Cardiac septum (tissue), 1 donor: ENCODE data around the gene P2RY2. TPM values are rescaled to one million over a fixed set of nuclear protein-coding genes. Genes with fewer than 3 reads are reported as not detected.

ENCODE experiments used
- DNase-seq: peaks from one replicate; pipeline ENCODE4 v3.0.0-alpha.2; 2020; ENCODE audit warnings: low spot score
- intact Hi-C: fragments of 100-400 bp; cut with DNase I; formaldehyde crosslinking; loops from one replicate; pipeline ENCODE4 v1.14.0; 2022
- long read RNA-seq: library from polyadenylated mRNA; unstranded; transcript quantifications from one replicate; pipeline ENCODE4 v2.0.0, GENCODE V29; 2021
- total RNA-seq: library from RNA; stranded (reverse); fragmentation: NEBNext Ultra II Directional; extraction: Animal tissue kit (Norgen Biotek cat#: 25700); gene quantifications from one replicate; pipeline ENCODE4 v1.2.1, GENCODE V29; 2021
- donor health status: DM: no; HTN: no; CAD: no.

P2RY2 gene
- total RNA-seq: 13.5 TPM
- long read RNA-seq, transcript P2RY2-203 (3 exons, 2,107 nt): major isoform, 7 of 13 reads
- long read RNA-seq, partial matches to known transcripts: 0 of 13 reads
- long read RNA-seq, other reads (novel, unspliced or antisense): 6 of 13 reads

DNA sequence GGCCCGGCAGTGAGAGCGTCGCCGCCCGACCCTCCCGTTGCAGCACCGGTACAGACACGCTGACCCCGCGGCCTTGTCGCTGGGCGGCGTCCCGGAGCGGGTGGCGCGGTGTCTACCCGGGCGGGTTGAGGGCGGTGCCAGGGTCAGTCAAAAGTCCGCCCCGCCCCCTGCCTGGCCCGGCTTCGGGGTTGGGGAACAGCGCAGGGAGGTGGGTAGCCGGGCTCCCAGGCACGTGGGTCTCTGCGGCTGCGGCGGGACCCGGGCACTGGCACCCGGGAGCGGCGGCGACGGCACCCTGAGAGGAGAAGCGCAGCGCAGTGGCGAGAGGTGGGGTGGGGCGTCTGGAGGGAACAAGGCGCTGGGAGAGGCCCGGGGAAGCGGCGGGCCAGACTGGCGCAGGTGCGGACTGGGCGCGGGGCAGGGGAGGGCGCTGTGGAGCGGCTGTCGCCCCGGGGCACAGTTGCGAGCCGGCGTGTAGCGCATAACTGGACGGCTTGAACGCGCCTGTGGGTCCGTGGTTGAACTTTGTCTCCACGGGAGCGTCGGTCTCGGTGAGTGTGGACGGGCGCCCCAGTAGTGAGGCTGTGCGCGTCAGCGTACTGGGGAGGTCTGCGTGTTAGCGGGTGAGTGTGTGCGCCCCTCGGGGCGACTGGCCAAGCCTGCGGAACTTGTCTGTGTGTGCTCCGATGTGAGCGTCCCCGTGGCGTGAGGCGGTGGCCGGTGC is at the start of gene P2RY2:
P2RY2 (plus strand) TSS at position 176 of the 724 bp plus-strand sequence. CDS start 15,879 bp downstream, outside the sequence.
- DNase-seq: peak; percentile 94
- intact Hi-C loops: no loop called here

DNA sequence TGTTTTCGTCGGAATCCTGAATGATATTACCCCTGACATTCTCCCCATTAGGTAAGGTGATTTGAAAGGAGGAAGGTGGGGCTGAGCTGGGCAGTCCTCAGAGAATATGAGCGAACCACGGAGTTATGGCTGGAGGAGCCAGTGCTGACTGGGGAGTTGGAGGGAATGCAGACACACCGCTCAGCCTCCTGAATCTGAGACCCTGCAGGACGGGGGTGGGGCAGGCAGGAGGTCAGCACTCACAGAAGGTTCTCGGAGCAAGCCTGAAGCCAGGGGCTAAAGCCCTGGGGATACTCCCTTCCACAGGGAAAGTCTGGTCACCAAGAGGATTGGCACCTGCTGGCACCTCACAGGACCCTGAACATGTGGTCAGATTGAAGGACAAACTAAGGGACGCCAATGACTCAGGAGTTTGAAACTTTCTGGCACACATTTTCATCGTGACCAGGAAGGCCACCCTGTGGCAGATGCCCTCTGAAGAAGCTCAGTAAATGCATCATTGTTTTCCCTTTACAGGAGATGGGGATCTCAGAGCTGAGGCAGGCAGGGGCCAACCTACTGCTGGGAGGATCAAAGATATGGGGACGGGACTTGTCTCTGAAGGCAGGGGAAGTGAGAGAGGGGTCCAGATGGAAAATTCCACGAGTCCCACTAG is 49.0 kb upstream of the P2RY2 start:
- DNase-seq: no peak
- intact Hi-C loops: no loop called here

DNA sequence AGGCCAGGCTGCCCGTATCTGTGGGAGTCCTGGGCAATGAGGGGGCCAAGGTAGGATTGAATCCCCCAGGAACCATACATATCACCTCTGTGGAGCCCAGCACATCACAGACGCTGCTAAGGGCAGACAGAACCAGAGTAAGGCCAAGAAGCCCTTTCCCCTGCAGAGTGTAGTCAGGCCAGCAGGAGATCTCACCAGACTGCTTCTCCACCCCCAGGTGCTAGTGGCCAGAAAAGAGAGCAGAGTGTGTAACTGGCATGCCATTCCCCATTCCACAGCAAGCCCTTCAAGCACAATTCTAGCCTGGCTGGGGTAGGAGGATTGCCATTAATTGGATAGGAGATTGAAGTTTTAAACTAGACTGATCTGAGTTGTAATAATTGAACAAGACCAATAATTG is 47.9 kb upstream of the P2RY2 start:
- DNase-seq: no peak
- intact Hi-C loops: no loop called here

DNA sequence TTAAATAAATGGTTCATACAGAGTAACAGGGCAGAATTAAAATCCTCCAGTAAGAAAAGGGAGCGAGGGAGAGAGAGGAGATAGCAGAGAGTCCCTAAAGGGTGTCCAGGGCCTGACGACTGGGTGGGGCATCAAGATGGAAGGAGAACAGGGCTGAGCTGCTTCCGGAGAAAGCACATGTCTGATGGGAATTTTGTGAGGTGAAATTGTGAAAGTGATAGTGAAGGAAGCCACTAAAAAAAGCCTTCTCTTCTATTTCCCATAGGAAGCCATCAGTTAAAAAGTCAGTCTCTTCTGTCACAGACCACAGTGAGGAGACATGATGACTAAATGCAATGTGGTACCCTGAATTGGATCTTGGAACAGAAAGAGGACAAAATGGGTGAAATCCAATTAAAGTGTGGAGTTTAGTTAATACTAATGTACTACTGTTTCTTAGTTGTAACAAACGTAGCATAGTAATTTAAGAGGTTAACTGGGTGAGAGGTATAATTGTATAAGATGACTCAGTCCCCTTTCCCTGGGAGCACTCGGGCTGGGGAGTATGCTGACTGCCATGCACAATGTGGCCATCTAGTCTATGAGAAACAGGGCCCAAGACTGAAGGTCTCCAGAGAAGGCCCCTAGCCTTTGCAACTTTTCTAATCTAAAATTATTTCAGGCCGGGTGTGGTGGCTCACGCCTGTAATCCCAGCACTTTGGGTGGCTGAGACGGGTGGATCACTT is 46.5 kb upstream of the P2RY2 start:
- DNase-seq: no peak
- intact Hi-C loops: no loop called here

DNA sequence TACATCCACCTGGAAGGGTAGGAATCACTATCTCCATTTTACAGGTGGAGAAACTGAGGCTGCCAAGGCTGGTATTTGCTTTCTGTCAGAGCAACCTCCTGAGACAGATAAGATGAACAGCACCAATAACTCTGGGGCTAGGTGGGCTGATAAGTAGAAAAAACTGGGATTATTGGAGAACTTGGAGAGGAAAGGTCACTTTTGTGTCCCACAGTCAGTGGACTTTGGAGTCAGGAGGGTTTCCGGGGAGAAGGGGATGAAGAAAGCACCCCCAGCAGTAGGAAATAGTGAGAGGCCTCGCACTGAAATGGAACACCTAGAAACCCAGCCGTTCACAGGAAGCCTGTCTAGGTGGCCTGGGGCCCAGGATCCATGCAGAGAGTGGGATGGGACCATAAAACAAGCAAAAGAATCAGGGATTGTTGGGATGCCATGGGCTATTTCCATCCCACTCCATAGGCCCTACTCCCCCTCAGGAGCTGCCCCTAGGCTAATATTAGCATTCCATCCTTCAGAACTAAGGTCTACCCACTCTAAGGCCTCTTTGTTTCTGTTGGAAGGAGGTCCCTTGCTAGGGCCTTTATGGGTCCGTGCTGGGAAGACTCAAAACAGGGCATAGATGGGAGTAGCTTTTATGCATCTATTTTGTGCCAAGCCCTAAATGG is 45.0 kb upstream of the P2RY2 start:
- intact Hi-C loops: no loop called here
- no peak for DNase-seq

DNA sequence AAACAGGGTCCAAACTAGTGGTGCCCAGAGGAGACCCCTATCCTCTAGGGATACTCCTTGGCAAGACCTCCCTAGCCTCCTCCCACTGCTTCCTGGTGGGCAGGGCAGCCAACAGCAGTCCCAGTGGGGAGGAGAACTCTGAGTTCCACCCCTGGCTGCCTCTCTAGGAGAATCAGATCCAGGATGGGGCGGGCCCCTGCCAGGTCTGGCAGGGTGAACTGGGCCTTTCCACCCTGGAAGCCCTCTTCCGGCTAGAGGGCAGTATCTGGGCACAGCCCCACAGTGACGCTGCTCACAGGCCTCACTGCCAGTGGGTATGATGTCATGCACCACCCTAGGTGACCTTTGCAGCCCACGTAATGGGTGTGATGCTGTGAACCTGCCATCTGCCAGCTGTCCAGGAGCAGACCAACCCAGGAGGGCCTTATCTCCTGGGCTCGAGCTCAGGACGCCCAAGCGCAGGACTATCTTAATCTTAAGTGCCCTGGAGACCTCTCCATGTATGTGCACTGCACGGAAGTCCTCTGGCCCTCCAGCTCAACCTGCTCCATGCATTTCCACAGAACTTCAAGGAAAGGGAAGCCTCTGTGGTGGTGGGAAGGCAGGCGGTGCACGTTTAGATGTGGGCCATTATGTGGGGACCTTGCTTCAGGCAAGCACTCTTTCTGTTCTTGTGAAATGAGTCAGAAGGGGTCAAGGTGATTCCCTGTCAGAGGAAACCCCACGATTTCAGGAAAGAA is 44.2 kb upstream of the P2RY2 start:
- peak; percentile 88 for DNase-seq
- intact Hi-C loops: loop anchor here (2.0 kb wide), 1 partner anchor 25 kb away; no protein-coding TSS in a partner anchor

DNA sequence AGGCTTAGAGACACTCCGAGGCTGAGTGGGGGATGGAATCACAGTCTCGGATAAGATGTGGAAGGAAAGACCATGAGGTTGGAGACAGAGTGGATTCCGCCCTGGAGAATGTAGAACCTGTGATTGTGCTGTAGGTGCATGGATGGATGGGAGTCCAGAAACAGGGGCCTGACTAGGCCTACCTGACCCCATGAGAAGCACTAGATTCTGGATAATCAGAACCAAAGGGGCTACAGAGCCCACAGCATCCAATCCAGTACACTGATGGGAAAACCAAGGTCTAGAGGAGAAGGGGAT is 43.6 kb upstream of the P2RY2 start:
- intact Hi-C loops: loop anchor here (2.0 kb wide), 1 partner anchor 26 kb away; no protein-coding TSS in a partner anchor

DNA sequence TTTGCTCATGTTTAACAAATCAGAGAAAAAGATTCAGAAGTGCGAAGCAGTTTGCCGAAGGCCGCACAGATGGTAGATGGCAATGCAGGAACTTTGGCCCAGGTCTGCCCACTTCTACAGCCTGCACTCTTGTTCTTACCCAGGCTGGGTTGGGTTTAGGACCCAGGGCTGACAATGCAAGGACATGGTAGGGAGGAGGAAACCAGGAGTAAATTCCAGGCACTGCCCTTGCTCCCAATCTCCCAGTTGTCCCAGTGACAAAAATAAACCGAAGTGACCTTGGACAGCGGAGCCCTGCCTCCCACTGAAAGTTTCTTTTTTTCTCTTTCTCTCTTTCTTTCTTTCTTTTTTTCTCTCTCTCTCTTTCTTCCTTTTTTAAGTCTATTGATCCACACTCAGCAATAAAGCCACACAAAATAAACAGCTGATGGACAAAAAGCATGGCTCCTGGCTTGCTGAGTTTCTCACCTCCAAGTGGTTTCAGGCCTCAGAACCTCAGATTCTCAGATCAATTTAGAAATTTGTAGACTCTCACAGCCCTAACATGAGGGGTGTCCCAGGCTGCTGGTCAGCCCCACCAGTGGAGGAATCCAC is 42.4 kb upstream of the P2RY2 start:
- intact Hi-C loops: loop anchor here (2.0 to 5.0 kb wide), 3 partner anchors 27 to 453 kb away; no protein-coding TSS in a partner anchor
- no peak for DNase-seq

More for the DNA sequence above, 43.6 kb upstream of the P2RY2 start:
- no peak for DNase-seq

DNA sequence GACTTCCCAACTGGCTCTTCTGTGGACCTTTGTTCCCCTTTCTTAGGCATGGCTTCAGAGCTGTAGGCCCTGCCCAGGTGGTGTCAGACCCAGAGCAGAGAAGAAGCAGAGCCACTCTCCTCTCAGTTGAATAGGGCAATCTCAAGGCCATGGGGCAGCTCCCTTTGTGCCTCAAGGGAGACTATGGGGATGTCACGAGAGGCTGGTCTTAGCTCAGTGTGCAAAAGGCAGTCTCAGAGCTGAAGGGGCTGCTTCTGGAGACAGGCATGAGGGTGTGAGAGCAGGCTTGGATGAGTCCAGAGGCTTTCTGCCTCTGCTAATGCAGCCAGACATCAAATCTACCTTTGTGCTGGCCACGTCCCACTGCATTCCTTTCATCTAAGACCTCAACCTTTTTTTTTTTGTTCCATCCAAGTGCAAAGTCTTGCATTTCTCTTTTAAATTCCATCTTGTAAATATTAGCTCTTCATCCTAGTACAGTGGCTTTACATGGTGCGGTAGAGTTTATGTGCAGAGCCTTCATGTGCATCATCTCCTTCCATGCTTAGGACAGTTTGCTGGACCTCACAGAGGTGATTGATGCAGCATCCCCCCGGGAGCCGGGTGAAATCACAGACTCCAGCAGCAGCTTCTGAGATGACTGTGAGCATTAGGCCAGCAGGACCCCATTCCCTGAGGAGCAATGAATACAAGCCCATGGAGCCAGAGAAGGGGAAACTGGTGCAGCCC is 41.8 kb upstream of the P2RY2 start:
- intact Hi-C loops: loop anchor here (2.0 to 5.0 kb wide), 2 partner anchors 252 to 454 kb away; no protein-coding TSS in a partner anchor
- no peak for DNase-seq

DNA sequence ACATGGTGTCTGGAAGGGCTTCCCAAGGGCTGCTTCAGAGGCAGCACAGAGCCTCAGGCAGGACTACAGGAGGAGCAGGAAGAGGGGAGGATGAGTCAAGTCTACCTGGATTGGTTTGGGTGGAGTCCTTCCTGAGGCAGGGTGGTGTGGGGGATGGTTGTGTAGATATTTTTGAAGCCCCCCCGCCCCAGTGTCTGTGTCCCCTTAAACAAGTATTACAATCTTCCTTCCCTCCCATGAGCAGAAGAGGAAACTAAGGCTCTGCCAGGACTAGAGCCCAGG is 41.3 kb upstream of the P2RY2 start:
- no peak for DNase-seq
- intact Hi-C loops: loop anchor here (1.0 to 5.0 kb wide), 3 partner anchors 35 to 455 kb away; partner anchors contain the start of gene FCHSD2

DNA sequence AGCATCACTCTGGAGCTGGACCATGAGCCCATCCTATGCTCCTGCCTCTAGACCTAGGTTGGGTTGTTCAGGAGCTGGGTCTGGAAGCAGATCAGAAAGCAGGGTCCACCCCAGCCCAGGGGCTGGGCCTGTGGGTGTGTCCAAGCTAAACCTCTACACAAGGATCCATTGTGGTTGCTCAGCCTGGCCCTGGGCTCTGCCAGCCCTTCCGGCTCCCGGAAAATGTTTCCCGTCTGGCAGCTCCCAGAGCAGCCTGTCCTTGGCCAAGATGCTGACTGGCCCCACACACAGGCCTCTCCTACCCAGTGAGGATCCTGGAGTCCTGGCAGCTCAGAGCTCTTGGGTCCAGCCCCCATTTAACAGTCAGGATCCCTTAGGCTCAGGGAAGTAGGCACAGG is 40.7 kb upstream of the P2RY2 start:
- intact Hi-C loops: loop anchor here (1.0 to 5.0 kb wide), 3 partner anchors 35 to 455 kb away; partner anchors contain the start of gene FCHSD2
- no peak for DNase-seq

DNA sequence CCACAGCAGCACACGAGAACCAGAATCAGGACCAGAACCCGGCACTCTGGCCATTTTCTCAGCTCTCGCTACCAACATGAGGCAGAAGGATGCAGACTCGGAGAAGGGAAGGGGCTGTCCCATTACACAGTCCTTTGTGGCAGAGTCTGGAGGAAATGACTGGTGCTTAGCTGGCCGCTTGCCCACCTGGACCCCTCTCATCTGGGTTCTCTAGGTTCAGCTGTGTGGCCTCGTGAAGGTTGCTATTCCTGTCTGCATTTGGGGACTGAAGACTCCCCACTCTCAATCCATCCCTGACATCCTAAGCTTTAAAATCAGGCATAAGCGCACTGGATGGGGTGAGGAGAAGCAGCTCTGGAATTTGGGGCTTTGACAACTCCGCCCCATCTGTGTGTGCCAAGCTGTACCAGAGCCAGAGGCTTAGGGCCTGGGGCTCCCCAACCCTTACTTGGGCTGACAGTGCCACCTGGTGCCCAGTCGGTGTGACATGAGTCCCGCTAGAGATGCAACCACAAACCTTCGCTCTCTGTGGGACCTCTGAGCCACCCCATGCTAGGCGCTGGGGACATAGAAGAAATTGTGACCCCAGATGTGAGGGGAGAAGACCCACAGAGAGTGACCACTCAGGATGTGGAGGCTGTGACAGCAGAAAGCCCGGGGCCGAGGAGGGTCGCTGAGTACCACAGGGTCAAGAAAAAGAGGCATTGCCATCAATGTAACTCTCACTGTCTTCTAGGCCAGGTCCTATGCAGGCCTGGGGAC is 40.1 kb upstream of the P2RY2 start:
- intact Hi-C loops: loop anchor here (1.0 to 5.0 kb wide), 4 partner anchors 36 to 456 kb away; partner anchors contain the start of gene FCHSD2
- DNase-seq: peak; percentile 92

DNA sequence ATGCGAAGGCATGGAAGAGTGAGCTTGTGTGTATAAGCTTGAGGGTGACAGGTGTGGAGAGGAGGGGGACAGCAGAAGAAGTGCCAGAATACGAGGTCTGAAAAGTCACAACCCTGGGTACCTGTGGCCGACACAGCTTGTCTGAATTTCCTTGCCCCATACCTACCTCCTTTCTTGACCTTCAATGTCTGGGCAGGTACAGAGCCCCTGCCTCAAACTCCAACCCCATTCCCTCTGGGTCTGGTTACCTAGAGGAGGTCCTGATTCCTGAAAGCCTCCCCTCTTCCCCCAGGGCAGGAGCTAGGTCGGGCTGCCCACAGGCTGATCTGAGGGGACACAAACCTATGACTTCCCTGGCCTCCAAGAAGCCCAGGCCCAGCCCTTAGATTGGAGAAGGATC is 39.4 kb upstream of the P2RY2 start:
- intact Hi-C loops: loop anchor here (1.0 to 5.0 kb wide), 2 partner anchors 347 to 456 kb away; no protein-coding TSS in a partner anchor
- no peak for DNase-seq

DNA sequence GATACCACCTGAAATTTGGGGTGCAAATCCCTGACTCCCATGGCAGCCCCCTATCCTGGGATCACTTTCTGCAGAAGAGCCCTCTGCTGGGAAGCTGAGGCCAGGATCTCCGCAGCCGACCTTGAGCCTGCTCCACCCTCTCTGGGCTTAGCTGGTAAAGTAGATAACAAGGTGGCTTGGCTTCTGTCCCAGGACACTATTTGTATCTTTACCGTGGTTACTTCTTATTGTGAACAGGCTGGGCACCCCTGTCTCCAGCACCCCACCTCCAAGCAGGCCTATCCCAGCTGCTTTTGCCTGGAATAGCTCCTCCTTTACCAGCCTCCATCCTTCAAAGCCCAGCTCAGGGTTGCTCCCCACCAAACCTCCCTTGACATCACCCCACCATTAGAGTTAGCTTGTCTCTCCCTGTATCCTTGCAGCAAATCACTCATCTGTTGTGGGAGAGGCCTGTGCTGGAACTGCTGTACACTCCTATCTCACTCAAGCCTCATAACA is 35.2 kb upstream of the P2RY2 start:
- intact Hi-C loops: no loop called here
- no peak for DNase-seq

DNA sequence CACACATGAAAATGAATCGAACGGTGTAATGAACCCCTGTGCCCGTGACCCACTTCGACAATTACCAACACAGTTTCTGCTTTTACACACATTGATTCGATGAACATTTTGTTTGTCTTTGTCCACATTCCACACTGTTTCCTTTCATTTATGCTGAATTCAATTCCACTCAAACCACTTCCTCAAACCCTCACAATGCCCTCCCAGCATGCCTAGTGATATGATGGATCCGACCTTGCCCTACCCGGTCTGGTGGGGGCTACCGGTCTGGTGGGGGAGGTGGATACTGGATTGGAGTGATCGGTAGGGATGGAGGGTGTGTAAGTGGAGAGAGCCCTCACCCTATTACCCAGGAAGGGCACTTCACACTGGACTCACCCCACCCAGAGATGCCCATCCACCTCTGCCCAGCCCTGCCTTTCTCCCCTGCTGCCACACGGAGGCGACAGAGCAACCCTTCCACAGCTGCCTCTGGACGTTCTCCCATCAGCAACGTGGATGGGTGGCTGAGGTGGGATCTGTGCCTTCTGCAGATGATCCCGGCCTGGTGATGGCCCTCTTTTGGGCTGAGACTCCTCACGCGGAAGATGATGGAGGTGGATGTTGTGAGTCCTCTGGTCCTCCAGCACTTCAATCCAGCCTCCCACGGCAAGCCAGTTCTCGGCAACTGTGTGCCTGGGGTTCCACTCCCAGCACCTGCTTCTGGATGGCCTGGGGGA is 33.0 kb upstream of the P2RY2 start:
- intact Hi-C loops: loop anchor here (1.0 kb wide), 1 partner anchor 104 kb away; no protein-coding TSS in a partner anchor
- DNase-seq: peak; percentile 91

DNA sequence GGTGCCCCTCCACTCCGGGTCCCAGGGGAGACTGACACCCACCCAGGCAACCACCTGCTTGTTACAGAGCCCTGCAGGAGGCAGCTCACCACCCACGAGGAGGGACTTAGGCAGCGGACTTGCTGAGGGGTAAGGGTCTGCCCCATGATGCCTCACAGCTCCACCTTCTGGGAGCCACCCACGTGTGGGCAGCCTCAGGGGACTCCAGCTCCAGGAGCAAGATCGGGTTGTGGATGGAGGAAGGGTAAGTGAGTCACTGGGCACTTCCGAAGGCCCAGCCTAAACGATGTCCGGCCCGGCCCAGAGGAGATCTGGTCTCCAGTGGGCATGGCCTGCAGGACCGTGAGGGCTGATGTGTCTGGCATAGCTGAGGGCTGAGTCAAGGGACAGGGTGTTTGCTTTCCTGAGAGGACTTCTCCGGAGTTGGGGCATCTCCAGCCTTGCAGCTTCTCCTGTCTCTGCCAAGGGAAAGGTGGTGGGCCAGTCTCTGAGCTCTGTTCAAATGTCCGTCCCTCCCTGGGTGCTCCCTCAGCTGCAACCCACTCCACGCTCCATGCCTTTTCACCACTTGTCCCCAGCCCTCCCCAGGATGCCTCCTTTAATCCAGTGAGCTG is 32.3 kb upstream of the P2RY2 start:
- intact Hi-C loops: loop anchor here (1.0 to 2.0 kb wide), 2 partner anchors 57 to 104 kb away; no protein-coding TSS in a partner anchor
- no peak for DNase-seq
